ENCODE data around the gene DRP2. TPM values are rescaled to one million over a fixed set of nuclear protein-coding genes. Genes with fewer than 3 reads are reported as not detected.

Gene DRP2
- total RNA-seq, 4 donors from 2014 or later, result 0.29 to 4.7 (median 0.58) TPM; not detected in 1

GRCh38 chrX:101260435-101260834, 40.8 kb downstream of the DRP2 start:
- H3K27me3 ChIP-seq, result no peaks in the 10 kb centered on the region
- no peak overlapping the region for H3K27ac ChIP-seq
- intact Hi-C loops (cut with DNase I; ENCODE audit: low total_unique reads), result no loop called here
- no peaks in the 10 kb centered on the region for H3K4me1 ChIP-seq
- DNase-seq, result no peak
- no peaks in the 10 kb centered on the region for H3K9me3 ChIP-seq
- H3K36me3 ChIP-seq, result no peaks in the 10 kb centered on the region
- H3K4me3 ChIP-seq, result no peak overlapping the region
- TF ChIP-seq POLR2A (IDR thresholded peaks at IDR 0.05), result no peak
- no peak for TF ChIP-seq CTCF (IDR thresholded peaks at IDR 0.05)

- no peaks in the 10 kb centered on the region for H3K4me1 ChIP-seq
- DNase-seq, result no peak
- no peaks in the 10 kb centered on the region for H3K36me3 ChIP-seq
- H3K27ac ChIP-seq, result no peak overlapping the region
- TF ChIP-seq POLR2A (IDR thresholded peaks at IDR 0.05), result no peak
- no peak for TF ChIP-seq CTCF (IDR thresholded peaks at IDR 0.05)
- H3K9me3 ChIP-seq, result no peaks in the 10 kb centered on the region
- intact Hi-C loops (cut with DNase I; ENCODE audit: low total_unique reads), result no loop called here
- H3K4me3 ChIP-seq, result no peak overlapping the region
- no peaks in the 10 kb centered on the region for H3K27me3 ChIP-seq
Observed at GRCh38 chrX:101262590-101262989, 43.0 kb downstream of the DRP2 start.

GRCh38 chrX:101263766-101264165, 44.2 kb downstream of the DRP2 start:
- H3K4me1 ChIP-seq, result no peaks in the 10 kb centered on the region
- intact Hi-C loops (cut with DNase I; ENCODE audit: low total_unique reads), result no loop called here
- no peak overlapping the region for H3K4me3 ChIP-seq
- no peak for DNase-seq
- no peak for TF ChIP-seq CTCF (IDR thresholded peaks at IDR 0.05)
- no peak for TF ChIP-seq POLR2A (IDR thresholded peaks at IDR 0.05)
- H3K9me3 ChIP-seq, result no peaks in the 10 kb centered on the region
- H3K36me3 ChIP-seq, result no peaks in the 10 kb centered on the region
- no peaks in the 10 kb centered on the region for H3K27me3 ChIP-seq
- no peak overlapping the region for H3K27ac ChIP-seq

GRCh38 chrX:101265869-101266428, 46.4 kb downstream of the DRP2 start:
- Histone ChIP-seq H3K9me3 (no peaks in the 10 kb centered on the region), H3K36me3 (no peaks in the 10 kb centered on the region), H3K27ac (no peak overlapping the region), H3K4me3 (no peak overlapping the region), H3K27me3 (no peaks in the 10 kb centered on the region), H3K4me1 (no peaks in the 10 kb centered on the region)
- TF ChIP-seq CTCF (IDR thresholded peaks at IDR 0.05) (no peak), POLR2A (IDR thresholded peaks at IDR 0.05) (no peak)
- no peak for DNase-seq
- intact Hi-C loops (cut with DNase I; ENCODE audit: low total_unique reads), result no loop called here

GRCh38 chrX:101274198-101274597, 54.6 kb downstream of the DRP2 start:
- DNase-seq, result no peak
- Histone ChIP-seq H3K27me3 (no peaks in the 10 kb centered on the region), H3K4me3 (no peak overlapping the region), H3K4me1 (no peaks in the 10 kb centered on the region), H3K27ac (no peak overlapping the region), H3K36me3 (no peaks in the 10 kb centered on the region), H3K9me3 (no peaks in the 10 kb centered on the region)
- intact Hi-C loops (cut with DNase I; ENCODE audit: low total_unique reads), result no loop called here
- TF ChIP-seq CTCF (IDR thresholded peaks at IDR 0.05) (no peak), POLR2A (IDR thresholded peaks at IDR 0.05) (no peak)
